ENCODE data around the gene TKFC. TPM values are rescaled to one million over a fixed set of nuclear protein-coding genes. Genes with fewer than 3 reads are reported as not detected.

The TKFC gene
- total RNA-seq, 1 experiment from 2014 or later: 168 TPM

DNA sequence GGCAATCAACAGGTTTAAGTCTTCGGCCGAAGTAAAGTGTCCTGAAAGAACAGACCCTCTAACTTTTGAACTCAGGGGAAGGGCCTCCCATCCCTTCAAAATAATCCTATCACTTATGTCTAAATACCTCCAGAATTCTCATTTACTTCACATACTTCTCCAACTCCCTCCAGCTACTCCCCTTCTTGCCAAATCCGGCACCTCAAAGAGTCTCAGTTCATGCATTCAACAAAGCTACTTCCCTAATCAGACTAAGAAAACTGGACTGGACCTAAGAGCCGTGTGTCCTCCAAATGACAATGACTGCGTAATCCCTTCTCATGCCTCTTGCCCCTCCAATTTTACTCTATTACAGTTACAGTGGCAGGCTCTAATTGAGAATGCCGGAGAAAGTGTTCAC lies 1.4 kb upstream of the TKFC start:
- intact Hi-C loops (cut with micrococcal nuclease; ENCODE audit: unreplicated experiment): loop anchor here (2.0 to 10.0 kb wide), 4 partner anchors 61 to 295 kb away; partner anchors contain the start of gene TMEM216
- Histone ChIP-seq H3K4me2 (peak overlapping the region; percentile 96), H3K27me3 (ENCODE audit: insufficient read depth, low read depth) (no peaks in the 10 kb centered on the region), H3K9me2 (ENCODE audit: insufficient read depth) (no peaks in the 10 kb centered on the region), H2AFZ (no peak overlapping the region), H3K9me3 (ENCODE audit: insufficient read depth, low read depth) (no peaks in the 10 kb centered on the region), H3K27ac (no peak overlapping the region), H4K20me1 (ENCODE audit: insufficient read depth) (peaks cover 37% of the 10 kb centered on the region), H3K4me1 (replicated peaks; ENCODE audit: insufficient read depth) (peaks cover 35% of the 10 kb centered on the region), H3K36me3 (ENCODE audit: low read depth) (peaks cover 11% of the 10 kb centered on the region), H3K79me2 (ENCODE audit: low read depth) (peaks cover 70% of the 10 kb centered on the region), H3K4me3 (peak overlapping the region; percentile 99), H3F3A (ENCODE audit: insufficient read depth, low read depth) (peaks cover 31% of the 10 kb centered on the region)
- no TSS peak for BruUV-seq (replicated peaks)
- no peak for DNase-seq
- POLR2A ChIA-PET (ENCODE audit: unreplicated experiment): interaction anchor here (0.6 kb wide), 1 partner anchor 1730 kb away, joined by 3 read pairs; no protein-coding TSS in a partner anchor
- CTCF ChIA-PET: interaction anchor here (0.6 to 0.8 kb wide), 2 partner anchors 33 to 43 kb away, joined by 4 to 7 read pairs; no protein-coding TSS in a partner anchor
- TF ChIP-seq EZH2 (IDR thresholded peaks at IDR 0.05; ENCODE audit: low read depth): no peak
- TF ChIP-seq, protein P1, sequence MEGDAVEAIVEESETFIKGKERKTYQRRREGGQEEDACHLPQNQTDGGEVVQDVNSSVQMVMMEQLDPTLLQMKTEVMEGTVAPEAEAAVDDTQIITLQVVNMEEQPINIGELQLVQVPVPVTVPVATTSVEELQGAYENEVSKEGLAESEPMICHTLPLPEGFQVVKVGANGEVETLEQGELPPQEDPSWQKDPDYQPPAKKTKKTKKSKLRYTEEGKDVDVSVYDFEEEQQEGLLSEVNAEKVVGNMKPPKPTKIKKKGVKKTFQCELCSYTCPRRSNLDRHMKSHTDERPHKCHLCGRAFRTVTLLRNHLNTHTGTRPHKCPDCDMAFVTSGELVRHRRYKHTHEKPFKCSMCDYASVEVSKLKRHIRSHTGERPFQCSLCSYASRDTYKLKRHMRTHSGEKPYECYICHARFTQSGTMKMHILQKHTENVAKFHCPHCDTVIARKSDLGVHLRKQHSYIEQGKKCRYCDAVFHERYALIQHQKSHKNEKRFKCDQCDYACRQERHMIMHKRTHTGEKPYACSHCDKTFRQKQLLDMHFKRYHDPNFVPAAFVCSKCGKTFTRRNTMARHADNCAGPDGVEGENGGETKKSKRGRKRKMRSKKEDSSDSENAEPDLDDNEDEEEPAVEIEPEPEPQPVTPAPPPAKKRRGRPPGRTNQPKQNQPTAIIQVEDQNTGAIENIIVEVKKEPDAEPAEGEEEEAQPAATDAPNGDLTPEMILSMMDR (conservative IDR thresholded peaks at IDR 0.05): no peak

DNA sequence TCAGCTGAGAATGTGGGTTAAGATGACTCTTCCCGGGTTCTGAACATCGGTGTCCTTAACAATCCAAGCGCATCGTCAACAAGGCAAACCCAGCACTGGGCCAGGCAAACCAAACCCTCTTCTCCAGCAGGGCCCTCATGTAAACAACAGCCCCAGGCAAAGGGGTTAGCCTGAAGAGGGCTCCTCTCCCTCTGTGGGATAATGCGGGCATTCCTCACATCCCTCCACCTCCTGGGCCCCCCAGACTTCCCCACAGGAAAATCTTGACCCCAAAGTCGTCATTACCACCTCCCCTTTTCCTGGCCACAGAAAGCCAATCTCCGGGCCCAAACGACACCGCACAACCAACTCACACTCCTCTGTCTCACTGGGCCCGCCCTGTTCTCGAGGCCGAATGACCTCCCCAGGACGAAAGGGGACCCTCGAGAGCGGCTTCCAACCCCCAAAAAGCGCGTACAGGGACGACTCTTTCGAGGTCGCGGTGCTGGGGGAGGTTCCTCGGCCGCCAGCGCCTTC lies 689 bp upstream of the TKFC start:
- ChIA-PET CTCF (no interaction called here), POLR2A (ENCODE audit: unreplicated experiment) (no interaction called here)
- TF ChIP-seq EZH2 (IDR thresholded peaks at IDR 0.05; ENCODE audit: low read depth): no peak
- TF ChIP-seq, protein P1 (conservative IDR thresholded peaks at IDR 0.05): no peak
- DNase-seq: no peak
- peak overlapping the region; percentile 94 for H2AFZ ChIP-seq
- intact Hi-C loops (cut with micrococcal nuclease; ENCODE audit: unreplicated experiment): loop anchor here (2.0 to 10.0 kb wide), 4 partner anchors 60 to 294 kb away; partner anchors contain the start of gene TMEM216
- peaks cover 11% of the 10 kb centered on the region for H3K36me3 ChIP-seq (ENCODE audit: low read depth)
- H4K20me1 ChIP-seq (ENCODE audit: insufficient read depth): peaks cover 30% of the 10 kb centered on the region
- H3F3A ChIP-seq (ENCODE audit: insufficient read depth, low read depth): peaks cover 31% of the 10 kb centered on the region
- H3K9me2 ChIP-seq (ENCODE audit: insufficient read depth): no peaks in the 10 kb centered on the region
- peaks cover 35% of the 10 kb centered on the region for H3K4me1 ChIP-seq (replicated peaks; ENCODE audit: insufficient read depth)
- H3K27ac ChIP-seq: peak overlapping the region; percentile 64
- H3K27me3 ChIP-seq (ENCODE audit: insufficient read depth, low read depth): no peaks in the 10 kb centered on the region
- peak overlapping the region; percentile 99 for H3K4me3 ChIP-seq
- BruUV-seq (replicated peaks): TSS peak; percentile 35
- H3K9me3 ChIP-seq (ENCODE audit: insufficient read depth, low read depth): no peaks in the 10 kb centered on the region
- H3K4me2 ChIP-seq: peak overlapping the region; percentile 96
- H3K79me2 ChIP-seq (ENCODE audit: low read depth): peaks cover 63% of the 10 kb centered on the region

DNA sequence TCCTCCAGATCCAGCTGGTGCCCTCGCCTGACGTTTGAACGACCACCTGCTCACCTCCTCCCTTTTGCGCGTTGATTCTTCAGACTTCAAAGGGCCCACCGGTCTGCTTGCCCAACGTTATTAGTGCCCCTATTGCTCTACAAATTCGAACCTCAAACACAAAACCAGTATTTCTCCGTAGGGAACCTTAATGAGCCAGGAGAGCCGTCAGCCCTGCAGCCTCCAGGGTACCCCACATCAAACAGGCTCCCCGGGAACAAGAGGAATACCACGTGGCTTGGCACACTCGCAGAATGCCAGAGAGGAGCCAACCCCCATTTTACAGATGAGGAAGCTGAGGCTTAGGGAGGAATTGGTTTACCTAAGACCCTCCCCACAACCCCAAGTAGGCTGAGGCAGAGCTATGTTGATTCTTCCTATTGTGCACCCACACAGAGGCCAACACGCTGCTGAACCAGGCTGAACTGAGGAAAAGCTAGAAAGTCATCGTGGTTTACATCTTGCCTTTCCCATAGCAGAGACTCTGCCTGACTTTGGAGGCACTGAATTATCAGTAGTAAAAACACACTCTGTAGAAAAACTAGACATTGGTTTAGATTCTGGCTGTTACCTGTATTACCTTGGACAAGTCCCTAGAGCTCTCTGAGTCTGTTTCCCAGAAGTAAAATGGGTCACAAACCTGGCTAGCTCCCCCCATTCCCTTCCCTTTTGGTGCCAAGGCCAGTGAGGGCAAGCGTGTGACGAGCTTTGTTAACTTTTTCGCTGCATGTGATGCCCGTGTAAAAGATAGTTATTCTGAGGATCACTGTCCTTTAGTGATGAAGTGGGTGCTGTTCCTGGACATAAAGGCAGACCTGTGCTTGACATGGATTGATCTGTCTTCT lies 764 bp downstream of the TKFC start:
- Histone ChIP-seq H4K20me1 (ENCODE audit: insufficient read depth) (peaks cover 23% of the 10 kb centered on the region), H3K27me3 (ENCODE audit: insufficient read depth, low read depth) (no peaks in the 10 kb centered on the region), H3K4me1 (replicated peaks; ENCODE audit: insufficient read depth) (peaks cover 35% of the 10 kb centered on the region), H3K79me2 (ENCODE audit: low read depth) (peaks cover 49% of the 10 kb centered on the region), H3K9me3 (ENCODE audit: insufficient read depth, low read depth) (no peaks in the 10 kb centered on the region), H3K4me3 (peak overlapping the region; percentile 99), H3K9me2 (ENCODE audit: insufficient read depth) (no peaks in the 10 kb centered on the region), H3K4me2 (peak overlapping the region; percentile 96), H3F3A (ENCODE audit: insufficient read depth, low read depth) (peaks cover 31% of the 10 kb centered on the region), H3K27ac (peak overlapping the region; percentile 64), H3K36me3 (ENCODE audit: low read depth) (peaks cover 6% of the 10 kb centered on the region), H2AFZ (peak overlapping the region; percentile 94)
- POLR2A ChIA-PET (ENCODE audit: unreplicated experiment): interaction anchor here (0.6 kb wide), 3 partner anchors 11 to 367 kb away, joined by 3 to 7 read pairs (median 5); no protein-coding TSS in a partner anchor
- no peak for TF ChIP-seq EZH2 (IDR thresholded peaks at IDR 0.05; ENCODE audit: low read depth)
- TF ChIP-seq, protein P1 (conservative IDR thresholded peaks at IDR 0.05): no peak
- intact Hi-C loops (cut with micrococcal nuclease; ENCODE audit: unreplicated experiment): loop anchor here (2.0 to 10.0 kb wide), 4 partner anchors 59 to 293 kb away; partner anchors contain the start of gene TMEM216
- CTCF ChIA-PET: interaction anchor here (0.6 to 1.4 kb wide), 4 partner anchors 51 to 1551 kb away, joined by 3 to 9 read pairs (median 4); no protein-coding TSS in a partner anchor
- TSS peak; percentile 78 for BruUV-seq (replicated peaks)
- DNase-seq: no peak

Measured in PC-9 (cell line).